Umbilical cord (tissue), 2 donors: ENCODE results near the gene DSCAML1. TPM values are rescaled to one million over a fixed set of nuclear protein-coding genes. Genes with fewer than 3 reads are reported as not detected.
"Not testable (repeated sequence)": the region's sequence is repeated elsewhere in the genome, so short reads cannot be mapped to it uniquely, and the experiment has no call there.

ENCODE experiments used
- DNase-seq: peaks from one replicate; pipeline ENCODE4 v3.0.0-alpha.2; 2015; ENCODE audit warnings: low spot score
- total RNA-seq: library from RNA; depleted of rRNA; stranded (reverse); fragments of >200 nt; gene quantifications from one replicate; pipeline ENCODE4 v1.2.3, GENCODE V29; 2014; ENCODE audit warnings: low replicate concordance; ENCODE audit not compliant: insufficient read depth

Gene DSCAML1
- total RNA-seq, 1 donor from 2014 or later, result 1.4 TPM

DNA sequence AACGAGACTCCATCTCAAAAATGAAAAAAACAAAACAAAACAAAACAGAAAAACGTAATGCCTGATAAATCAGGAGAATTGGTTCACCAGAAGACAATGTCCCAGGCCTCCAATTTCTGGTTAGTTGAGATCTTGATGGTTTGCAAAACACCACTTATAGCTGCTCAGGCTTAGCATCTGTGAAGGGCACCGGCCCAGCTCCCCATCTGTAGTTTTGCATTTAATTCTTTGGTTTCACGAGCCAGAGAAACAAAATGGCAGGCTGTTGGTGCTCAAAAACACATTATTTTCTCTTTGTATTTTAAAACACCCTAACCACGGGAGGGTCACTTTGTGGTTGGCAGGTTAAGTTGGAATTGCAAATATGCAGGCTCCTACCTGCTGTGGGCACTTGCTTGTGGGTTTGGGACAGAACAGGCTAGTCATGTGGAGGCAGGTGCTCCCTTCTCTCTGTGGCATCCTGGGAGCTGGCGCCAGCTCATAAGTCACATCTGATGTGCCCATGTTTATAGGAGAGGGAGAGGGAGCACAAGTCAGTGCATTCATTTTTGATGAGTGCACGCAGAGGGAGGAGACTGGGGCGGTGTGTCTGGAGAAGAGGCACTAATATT lies 323.4 kb downstream of the DSCAML1 start:
- no peak for DNase-seq

- DNase-seq, result no peak
Observed at GRCh38 chr11:117471776-117472175, 325.2 kb downstream of the DSCAML1 start.

DNA sequence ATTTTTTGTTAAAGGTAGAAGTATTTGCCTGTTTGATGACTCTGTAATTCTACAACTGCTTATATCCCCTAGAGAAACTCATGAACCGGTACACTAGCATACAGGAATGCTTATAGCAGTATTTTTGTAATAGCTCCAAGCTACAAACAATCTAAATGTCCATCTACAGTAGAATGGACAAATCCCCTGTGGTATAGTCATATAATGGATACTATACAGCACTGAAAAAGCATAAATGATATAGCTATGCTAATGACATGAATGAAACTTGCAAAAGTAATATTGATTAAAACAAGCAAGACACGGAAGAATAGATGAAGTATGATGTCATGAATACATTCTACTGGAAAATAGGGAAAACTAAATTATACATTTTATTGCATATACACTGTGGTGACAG lies 326.4 kb downstream of the DSCAML1 start:
- DNase-seq, result no peak

- no peak for DNase-seq
Observed at GRCh38 chr11:117468888-117469287, 328.1 kb downstream of the DSCAML1 start.

- no peak for DNase-seq
Observed at GRCh38 chr11:117467770-117468169, 329.2 kb downstream of the DSCAML1 start.

GRCh38 chr11:117466966-117467365 lies 330.1 kb downstream of the DSCAML1 start:
- DNase-seq, result no peak

DNA sequence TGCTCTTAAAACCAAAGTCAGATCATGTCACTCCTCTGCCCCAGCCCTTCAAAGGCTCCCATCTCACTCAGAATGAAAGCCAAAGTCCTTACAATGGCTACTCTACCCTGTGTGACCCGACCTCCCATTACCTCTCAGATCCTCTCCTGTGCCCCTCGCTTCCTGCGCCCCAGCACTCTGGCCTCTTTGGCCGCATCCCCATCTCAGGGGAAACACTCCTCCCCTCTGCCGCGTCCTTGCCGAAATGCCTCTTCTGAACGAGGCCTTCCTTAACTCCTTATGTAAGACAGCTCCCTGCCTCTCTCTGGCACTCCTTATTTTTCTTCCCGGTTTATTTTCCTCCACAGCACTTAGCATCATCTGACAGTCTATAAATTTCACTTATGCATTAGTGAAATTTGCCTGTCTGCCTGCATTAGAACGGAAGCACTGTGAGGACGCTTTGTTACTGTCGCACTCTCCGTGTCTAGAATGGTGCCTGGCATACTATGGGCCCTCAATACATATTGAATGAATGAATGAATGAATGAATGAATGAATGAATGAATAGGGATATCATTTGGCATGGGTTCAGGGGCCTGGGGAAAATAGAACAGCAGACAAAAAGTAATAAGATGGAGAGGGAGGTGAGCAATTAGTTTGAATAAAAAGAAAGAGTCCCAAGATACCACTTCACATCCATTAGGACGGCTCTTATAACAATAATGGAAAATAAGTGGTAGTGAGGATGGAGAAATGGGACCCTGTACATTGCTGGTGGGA lies 331.6 kb downstream of the DSCAML1 start:
- no peak for DNase-seq

DNA sequence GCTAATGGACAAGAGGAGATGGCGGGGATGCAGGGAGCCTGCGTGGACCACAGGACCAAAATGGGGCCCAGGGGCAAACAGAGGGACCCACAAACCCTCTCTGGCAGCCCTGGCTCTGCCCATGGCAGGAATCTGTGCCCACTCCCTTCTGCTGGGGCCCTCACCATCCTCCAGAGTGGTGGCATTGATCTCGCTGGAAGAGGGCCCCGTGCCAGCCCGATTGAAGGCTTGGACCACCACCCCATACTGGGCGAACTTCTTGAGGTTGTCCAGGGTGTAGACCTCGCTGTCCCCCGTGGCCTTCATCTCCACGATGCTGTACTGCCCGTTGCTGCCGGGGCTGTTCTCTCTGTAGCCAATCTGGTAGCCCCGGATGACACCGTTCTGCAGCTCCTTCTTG lies 332.2 kb downstream of the DSCAML1 start:
- no peak for DNase-seq

GRCh38 chr11:117462864-117463247 lies 334.2 kb downstream of the DSCAML1 start:
- no peak for DNase-seq

GRCh38 chr11:117462183-117462863 lies 334.7 kb downstream of the DSCAML1 start:
- DNase-seq, result no peak

DNA sequence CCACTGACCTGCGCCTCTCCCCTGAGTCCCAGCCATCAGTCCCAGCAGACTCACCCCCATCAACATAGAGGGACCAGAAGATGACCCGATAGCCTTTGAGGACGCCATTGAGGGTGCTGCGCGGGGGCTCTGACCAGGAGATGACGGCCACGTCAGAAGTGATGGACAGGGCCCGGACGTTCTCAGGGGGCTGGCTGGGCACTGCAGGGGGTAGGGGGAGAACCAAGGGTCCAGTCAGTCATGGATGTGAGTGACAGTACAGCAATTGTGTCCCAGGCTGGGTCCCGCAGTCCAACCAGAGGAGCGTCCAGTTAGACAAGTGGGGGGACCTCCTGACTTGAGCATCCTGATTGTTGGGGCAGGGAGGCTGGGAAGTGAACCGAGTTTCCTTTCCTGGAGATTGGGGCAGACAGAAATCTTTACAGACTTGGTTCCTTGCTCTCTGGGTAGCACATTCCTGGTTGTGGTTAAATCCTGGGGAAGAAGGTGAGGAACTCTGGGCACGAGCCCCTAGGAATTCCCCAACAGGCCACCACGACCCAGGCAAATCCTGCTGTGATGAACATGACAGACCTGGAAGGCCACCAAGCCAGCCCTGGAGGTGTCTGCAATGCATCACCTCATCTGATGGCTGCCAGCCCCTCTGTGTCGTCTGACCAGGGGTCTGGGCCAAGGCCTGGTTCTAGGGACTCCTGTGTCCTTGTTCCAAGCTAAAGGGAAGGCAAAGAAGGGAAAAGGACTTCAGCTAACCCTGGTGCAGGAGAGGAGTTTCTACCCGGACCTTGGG lies 335.4 kb downstream of the DSCAML1 start:
- no peak for DNase-seq

DNA sequence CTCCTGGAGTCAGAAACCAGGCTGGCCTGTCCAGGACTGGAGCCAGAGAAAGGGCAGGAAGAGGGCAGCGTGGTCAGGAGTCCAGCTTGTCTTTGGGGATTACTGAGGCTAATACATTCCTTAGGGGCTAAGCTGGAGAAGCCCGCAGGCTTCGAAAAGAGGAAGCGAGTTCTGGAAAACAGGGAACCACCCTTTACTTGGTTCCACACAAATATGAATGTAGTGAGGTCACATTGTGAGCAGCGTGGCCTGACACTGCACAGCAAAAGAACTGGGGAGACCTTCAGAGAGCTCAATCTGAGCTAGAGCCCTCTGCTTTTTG lies 337.1 kb downstream of the DSCAML1 start:
- DNase-seq, result no peak

DNA sequence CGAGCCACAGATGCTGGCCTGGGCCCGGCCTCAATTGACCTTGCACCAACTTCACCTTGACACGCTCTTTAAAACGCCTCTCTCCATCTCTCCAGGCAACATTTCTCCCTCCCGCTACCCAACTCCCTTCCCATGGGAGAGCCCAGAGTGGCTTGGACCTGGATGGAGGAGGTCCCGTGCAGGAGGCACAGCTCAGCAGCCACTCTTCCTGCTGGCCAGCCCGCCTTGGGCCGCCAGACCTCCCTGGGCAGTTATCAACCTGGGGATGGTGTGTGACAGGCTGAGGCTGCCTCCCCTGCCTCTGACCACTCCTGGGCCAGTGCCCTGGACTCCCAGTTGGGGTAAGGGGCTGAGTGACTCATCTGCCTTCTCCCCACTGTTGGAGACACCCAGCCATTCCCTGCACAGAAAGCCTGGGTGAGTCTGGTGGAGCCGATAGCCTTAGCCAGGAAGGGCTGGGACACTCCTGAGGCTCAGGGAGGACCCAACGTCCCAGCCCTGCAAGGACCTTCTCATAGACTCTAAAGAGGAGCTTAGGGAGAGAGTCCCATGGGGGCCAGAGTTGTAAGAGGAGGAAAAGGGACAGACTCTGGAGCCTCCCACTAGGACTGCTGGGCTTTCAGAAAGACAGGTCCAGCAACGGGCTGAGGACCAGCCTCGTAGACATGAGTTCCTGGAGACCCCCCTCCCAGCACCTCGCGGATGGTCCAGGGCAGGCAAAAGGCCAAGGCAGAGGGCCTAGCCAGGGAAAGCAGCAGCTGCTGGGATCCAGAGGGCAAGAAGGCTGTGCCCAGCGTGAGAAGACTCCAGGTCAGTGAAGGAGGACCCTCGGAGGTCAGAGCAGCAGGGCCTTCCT lies 337.7 kb downstream of the DSCAML1 start:
- no peak for DNase-seq

GRCh38 chr11:117458275-117459122 lies 338.5 kb downstream of the DSCAML1 start:
- no peak for DNase-seq

DNA sequence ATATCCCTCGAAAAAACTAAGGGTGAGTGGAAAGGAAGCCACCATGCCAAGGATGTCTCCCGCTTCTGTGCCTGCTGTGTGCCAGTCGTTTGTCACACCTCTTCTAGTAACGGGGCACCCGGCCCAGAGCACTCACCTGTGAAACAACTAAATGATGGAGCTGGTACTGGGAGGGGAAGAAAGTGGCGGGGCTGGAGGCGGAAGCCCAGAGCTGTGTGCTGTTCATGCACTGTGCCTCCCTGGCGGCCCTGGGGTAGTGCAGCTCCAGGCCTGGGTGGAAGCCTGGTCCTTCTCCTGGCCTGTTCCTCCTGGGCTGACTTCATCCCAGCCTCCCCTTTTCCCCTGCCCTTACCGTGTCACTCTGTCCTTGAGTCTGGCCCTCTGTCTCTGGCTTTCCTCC lies 339.2 kb downstream of the DSCAML1 start:
- DNase-seq, result no peak

DNA sequence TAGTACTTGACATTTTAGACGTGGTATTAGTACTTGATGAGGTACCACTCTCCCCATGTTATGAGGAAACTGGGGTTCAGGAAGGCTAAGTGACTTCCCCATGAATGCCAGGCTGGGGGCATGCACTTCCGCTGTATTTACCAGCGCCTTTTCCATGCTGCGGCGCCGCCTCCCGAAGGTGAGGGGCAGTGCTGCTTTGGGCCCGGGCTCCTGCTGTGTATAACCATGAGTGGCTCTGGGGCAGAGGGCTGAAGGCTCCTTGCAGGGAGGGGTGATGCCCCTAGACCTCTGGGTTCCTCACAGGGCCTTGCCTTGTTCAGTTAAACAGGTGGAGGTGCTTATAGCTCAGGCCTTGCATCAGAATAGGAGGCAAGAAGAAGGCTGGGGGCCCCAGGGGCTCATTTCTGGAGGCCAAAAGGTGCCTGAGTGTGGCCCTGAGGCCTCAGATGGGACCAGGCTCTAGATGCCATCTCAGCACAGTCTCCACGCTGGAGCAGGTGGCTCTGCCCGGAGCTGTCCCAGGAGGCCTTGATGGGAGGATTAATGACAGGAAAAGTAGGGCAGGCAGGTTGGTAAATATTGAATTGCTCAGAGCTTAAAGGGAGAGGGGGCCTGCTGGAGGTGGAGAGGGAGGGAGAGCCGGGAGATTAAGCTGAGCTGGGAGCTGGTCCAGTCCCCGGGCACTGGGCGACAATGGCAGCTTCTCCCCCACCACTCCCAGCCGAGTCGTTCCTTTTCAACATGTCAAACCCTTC lies 339.8 kb downstream of the DSCAML1 start:
- DNase-seq, result no peak

DNA sequence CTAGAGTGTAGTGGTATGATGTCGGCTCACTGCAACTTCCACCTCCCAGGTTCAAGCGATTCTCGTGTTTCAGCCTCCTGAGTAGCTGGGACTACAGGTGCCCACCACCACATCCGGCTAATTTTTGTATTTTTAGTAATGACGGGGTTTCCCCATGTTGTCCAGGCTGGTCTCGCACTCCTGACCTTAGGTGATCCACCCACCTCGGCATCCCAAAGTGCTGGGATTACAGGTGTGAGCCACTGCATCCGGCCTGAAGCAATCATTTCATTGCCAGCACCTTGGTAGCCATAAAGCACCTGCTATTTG lies 340.3 kb downstream of the DSCAML1 start:
- DNase-seq, result not testable (repeated sequence)

DNA sequence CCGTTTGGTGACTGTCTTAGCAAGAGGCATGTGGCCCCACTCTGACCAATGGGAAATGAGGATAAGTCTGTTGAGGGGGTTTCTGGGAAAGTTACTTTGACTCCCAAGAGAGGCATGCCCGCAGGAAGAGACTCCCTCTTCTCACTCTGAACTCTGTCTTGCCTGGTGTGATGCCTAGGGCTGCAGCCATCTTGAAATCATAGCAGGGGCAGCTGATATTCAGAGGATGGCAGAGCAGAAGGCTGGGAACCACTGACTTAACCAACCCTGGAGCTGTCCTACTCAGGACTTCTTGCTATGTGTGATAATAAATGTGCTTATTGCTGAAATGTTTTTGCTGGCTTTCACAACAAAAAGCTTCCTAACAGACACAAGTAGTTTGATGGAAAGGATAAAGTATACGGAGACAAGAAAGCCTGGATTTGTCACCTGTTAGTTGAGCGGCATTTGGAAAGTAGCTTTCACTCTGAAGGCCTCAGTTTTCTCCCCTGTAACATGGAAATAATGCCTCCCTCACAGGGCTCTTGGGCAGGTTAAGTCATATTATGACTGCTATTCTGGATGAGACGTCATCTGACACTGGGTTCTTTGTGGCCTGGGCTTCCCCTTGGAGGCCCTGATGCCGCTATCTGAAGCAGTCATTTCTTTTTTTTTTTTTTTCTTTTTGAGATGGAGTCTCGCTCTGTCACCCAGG lies 340.8 kb downstream of the DSCAML1 start:
- no peak for DNase-seq

DNA sequence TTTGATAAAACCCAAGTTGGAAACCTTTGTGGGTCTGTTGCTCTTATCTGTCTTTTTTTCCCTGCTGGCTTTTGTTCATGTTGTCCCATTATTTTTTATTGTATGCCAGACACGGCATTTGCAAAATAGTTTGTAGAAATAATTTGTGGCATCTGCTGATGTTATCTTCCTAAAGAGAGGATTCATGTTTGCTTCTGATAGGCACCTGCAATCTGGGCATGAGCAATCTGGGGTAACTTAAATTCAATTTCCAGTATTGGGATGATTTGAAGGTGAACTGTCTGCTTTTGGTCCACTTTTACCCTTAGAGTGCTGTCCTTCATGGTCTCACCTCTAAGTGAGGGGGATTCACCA lies 342.5 kb downstream of the DSCAML1 start:
- no peak for DNase-seq
